CD14-positive monocyte (primary cell): ENCODE measurements around the gene ASTN2. TPM values are rescaled to one million over a fixed set of nuclear protein-coding genes. Genes with fewer than 3 reads are reported as not detected.

Experiments
- DNase-seq, 3 donors: peaks; one replicate each; pipeline ENCODE4 v3.0.0-alpha.2; 2011 to 2022
- H2AFZ ChIP-seq: 2 replicates; pipeline ENCODE4 v1.6.0; 2012; ENCODE audit warnings: mild to moderate bottlenecking, low read depth, low read length, inconsistent platforms; ENCODE audit not compliant: insufficient read depth, poor library complexity, severe bottlenecking
- H3K27ac ChIP-seq, 2 donors: 1 replicate in 1 of 2; 2 replicates in 1 of 2; pipeline ENCODE4 v1.5.1; 2012 to 2013; ENCODE audit warnings: low read length in 2 of 2, control low read depth in 1 of 2, inconsistent platforms in 1 of 2, low read depth in 1 of 2, mild to moderate bottlenecking in 1 of 2
- H3K27me3 ChIP-seq, 2 donors: one replicate each; pipeline versions ENCODE4 v1.6.0 to v1.6.1; 2011 to 2013; ENCODE audit warnings: low read length in 2 of 2; ENCODE audit not compliant: control insufficient read depth in 2 of 2, insufficient read depth in 2 of 2
- H3K36me3 ChIP-seq, 2 donors: replicated peaks in 1 of 2; 1 replicate in 1 of 2; 2 replicates in 1 of 2; pipeline versions ENCODE4 v1.5.1 to v1.6.1; 2012 to 2013; ENCODE audit warnings: low read length in 2 of 2, control low read depth in 1 of 2, inconsistent platforms in 1 of 2, mild to moderate bottlenecking in 1 of 2; ENCODE audit not compliant: insufficient read depth in 2 of 2, control insufficient read depth in 1 of 2
- H3K4me1 ChIP-seq, 2 donors: 1 replicate in 1 of 2; 2 replicates in 1 of 2; pipeline versions ENCODE4 v1.5.1 to v1.6.1; 2012 to 2013; ENCODE audit warnings: low read length in 2 of 2, control low read depth in 1 of 2, inconsistent platforms in 1 of 2, mild to moderate bottlenecking in 1 of 2, moderate library complexity in 1 of 2; ENCODE audit not compliant: insufficient read depth in 2 of 2, control insufficient read depth in 1 of 2
- H3K4me2 ChIP-seq: replicated peaks from 2 replicates; pipeline ENCODE3; 2012; ENCODE audit warnings: low read length, moderate library complexity, mild to moderate bottlenecking; ENCODE audit not compliant: poor library complexity, severe bottlenecking; ENCODE audit errors: extremely low read depth
- H3K4me3 ChIP-seq, 3 experiments: fragments of 200-600 bp in 1 of 3; sonication (generic) in 1 of 3; replicated peaks in 1 of 3; 1 replicate in 2 of 3; 2 replicates in 1 of 3; pipeline ENCODE4 v1.5.1; 2011 to 2013; ENCODE audit warnings: low read length in 3 of 3, mild to moderate bottlenecking in 3 of 3, control low read depth in 2 of 3, low read depth in 2 of 3, inconsistent platforms in 1 of 3, moderate library complexity in 1 of 3
- H3K79me2 ChIP-seq: 2 replicates; pipeline ENCODE4 v1.6.0; 2012; ENCODE audit warnings: mild to moderate bottlenecking, control low read depth, inconsistent platforms, low read length, moderate library complexity; ENCODE audit not compliant: insufficient read depth
- H3K9ac ChIP-seq: 2 replicates; pipeline ENCODE4 v1.6.0; 2017; ENCODE audit warnings: low read length, mild to moderate bottlenecking; ENCODE audit not compliant: insufficient read depth, poor library complexity, severe bottlenecking
- H3K9me3 ChIP-seq, 2 donors: replicated peaks in 1 of 2; 1 replicate in 1 of 2; 2 replicates in 1 of 2; pipeline versions ENCODE4 v1.5.1 to v1.6.1; 2012 to 2013; ENCODE audit warnings: low read length in 2 of 2, control low read depth in 1 of 2; ENCODE audit not compliant: control insufficient read depth in 1 of 2, insufficient read depth in 1 of 2
- H4K20me1 ChIP-seq: 2 replicates; pipeline ENCODE4 v1.6.0; 2012; ENCODE audit warnings: mild to moderate bottlenecking, low read length, control low read depth, moderate library complexity; ENCODE audit not compliant: insufficient read depth
- H3K27ac Mint-ChIP-seq, 7 donors: one replicate each; pipeline ENCODE4 v1.8.0; 2020; ENCODE audit warnings: mild to moderate bottlenecking in 7 of 7, mixed read lengths in 7 of 7, moderate library complexity in 6 of 7, inconsistent platforms in 2 of 7
- H3K27me3 Mint-ChIP-seq, 3 donors: one replicate each; pipeline ENCODE4 v1.8.0; 2021 to 2022; ENCODE audit warnings: low read depth in 3 of 3, mild to moderate bottlenecking in 3 of 3, mixed read lengths in 3 of 3, moderate library complexity in 3 of 3, inconsistent platforms in 1 of 3
- H3K36me3 Mint-ChIP-seq, 2 donors: one replicate each; pipeline ENCODE4 v1.8.0; 2020; ENCODE audit warnings: mixed read lengths in 2 of 2, inconsistent platforms in 1 of 2, mild to moderate bottlenecking in 1 of 2
- H3K4me1 Mint-ChIP-seq: one replicate; pipeline ENCODE4 v1.8.0; 2020; ENCODE audit warnings: mild to moderate bottlenecking, mixed read lengths
- H3K4me3 Mint-ChIP-seq, 2 donors: one replicate each; pipeline ENCODE4 v1.8.0; 2020; ENCODE audit warnings: mild to moderate bottlenecking in 2 of 2, mixed read lengths in 2 of 2, moderate library complexity in 1 of 2
- H3K9me3 Mint-ChIP-seq, 7 donors: one replicate each; pipeline ENCODE4 v1.8.0; 2020 to 2022; ENCODE audit warnings: mixed read lengths in 7 of 7, mild to moderate bottlenecking in 6 of 7, moderate library complexity in 6 of 7, inconsistent platforms in 2 of 7
- WGBS: methylation state at CpG from one replicate; pipeline ENCODE4 v1.1.5; 2013; ENCODE audit warnings: missing lambda C conversion rate; ENCODE audit not compliant: insufficient coverage; 5-methylcytosine and 5-hydroxymethylcytosine counted together
- intact Hi-C, 2 donors: fragments of 100-400 bp; cut with micrococcal nuclease; formaldehyde crosslinking; loops; one replicate each; pipeline versions ENCODE4 v1.15.0 to v1.15.1; 2023
- polyA plus RNA-seq, 3 donors: library from polyadenylated mRNA; depleted of rRNA in 1 of 3; unstranded in 2 of 3; stranded (reverse) in 1 of 3; fragments of 300-500 nt in 2 of 3; fragments of >200 nt in 1 of 3; fragmentation: Illumina TruSeq in 2 of 3; gene quantifications; 1 replicate in 2 of 3; 2 replicates in 1 of 3; pipeline ENCODE4 v1.2.3, GENCODE V29; 2012 to 2021
- TF ChIP-seq, protein P1 (sequence below): fragments of 200-600 bp; IDR thresholded peaks from one replicate; pipeline ENCODE4 v1.8.0; 2022; ENCODE audit warnings: antibody characterized with exemption, mild to moderate bottlenecking

Gene ASTN2
- polyA plus RNA-seq, 3 donors: not detected

DNA sequence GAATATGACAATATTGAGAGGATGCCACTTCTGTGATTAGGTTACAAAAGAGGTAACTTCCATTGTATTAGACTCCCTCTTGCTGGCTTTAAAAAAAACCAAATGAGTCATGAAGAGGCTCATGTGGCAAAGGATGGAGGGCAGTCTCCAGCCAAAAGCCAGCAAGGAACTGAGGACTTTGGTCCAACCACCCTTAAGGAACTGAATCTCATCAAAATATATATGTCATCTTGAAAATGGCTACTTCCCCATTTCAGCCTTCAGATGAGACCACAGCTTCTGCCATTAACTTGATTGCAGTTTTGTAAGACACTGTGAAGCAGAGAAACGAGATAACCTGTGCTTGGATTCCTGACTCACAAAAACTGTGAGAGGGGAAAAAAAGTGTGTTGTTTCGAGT lies 743.3 kb downstream of the ASTN2 start:
- intact Hi-C loops: no loop called here
- Mint-ChIP-seq H3K4me1 (no peaks in the 10 kb centered on the region), H3K36me3 (no peaks in the 10 kb centered on the region), H3K27me3 (peaks cover 0 to 2% (median 0%) of the 10 kb centered on the region in 3 donors), H3K9me3 (peaks cover 19 to 41% (median 25%) of the 10 kb centered on the region in 7 donors), H3K27ac (no peak overlapping the region), H3K4me3 (no peak overlapping the region)
- H3K27ac ChIP-seq: no peak overlapping the region
- H4K20me1 ChIP-seq: no peaks in the 10 kb centered on the region
- H3K36me3 ChIP-seq: no peaks in the 10 kb centered on the region
- TF ChIP-seq, protein P1, sequence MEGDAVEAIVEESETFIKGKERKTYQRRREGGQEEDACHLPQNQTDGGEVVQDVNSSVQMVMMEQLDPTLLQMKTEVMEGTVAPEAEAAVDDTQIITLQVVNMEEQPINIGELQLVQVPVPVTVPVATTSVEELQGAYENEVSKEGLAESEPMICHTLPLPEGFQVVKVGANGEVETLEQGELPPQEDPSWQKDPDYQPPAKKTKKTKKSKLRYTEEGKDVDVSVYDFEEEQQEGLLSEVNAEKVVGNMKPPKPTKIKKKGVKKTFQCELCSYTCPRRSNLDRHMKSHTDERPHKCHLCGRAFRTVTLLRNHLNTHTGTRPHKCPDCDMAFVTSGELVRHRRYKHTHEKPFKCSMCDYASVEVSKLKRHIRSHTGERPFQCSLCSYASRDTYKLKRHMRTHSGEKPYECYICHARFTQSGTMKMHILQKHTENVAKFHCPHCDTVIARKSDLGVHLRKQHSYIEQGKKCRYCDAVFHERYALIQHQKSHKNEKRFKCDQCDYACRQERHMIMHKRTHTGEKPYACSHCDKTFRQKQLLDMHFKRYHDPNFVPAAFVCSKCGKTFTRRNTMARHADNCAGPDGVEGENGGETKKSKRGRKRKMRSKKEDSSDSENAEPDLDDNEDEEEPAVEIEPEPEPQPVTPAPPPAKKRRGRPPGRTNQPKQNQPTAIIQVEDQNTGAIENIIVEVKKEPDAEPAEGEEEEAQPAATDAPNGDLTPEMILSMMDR: no peak
- peak in 1 of 3 donors; percentile 4 for DNase-seq
- H3K4me2 ChIP-seq: no peak overlapping the region
- H3K4me3 ChIP-seq: no peak overlapping the region
- no peaks in the 10 kb centered on the region for H3K79me2 ChIP-seq
- no CpG with 5 or more reads among the region's 2 CpGs for WGBS
- no peaks in the 10 kb centered on the region for H3K4me1 ChIP-seq
- H3K9me3 ChIP-seq: peaks cover 23% of the 10 kb centered on the region in 2 donors
- H3K27me3 ChIP-seq: no peaks in the 10 kb centered on the region
- no peak overlapping the region for H3K9ac ChIP-seq
- no peak overlapping the region for H2AFZ ChIP-seq

DNA sequence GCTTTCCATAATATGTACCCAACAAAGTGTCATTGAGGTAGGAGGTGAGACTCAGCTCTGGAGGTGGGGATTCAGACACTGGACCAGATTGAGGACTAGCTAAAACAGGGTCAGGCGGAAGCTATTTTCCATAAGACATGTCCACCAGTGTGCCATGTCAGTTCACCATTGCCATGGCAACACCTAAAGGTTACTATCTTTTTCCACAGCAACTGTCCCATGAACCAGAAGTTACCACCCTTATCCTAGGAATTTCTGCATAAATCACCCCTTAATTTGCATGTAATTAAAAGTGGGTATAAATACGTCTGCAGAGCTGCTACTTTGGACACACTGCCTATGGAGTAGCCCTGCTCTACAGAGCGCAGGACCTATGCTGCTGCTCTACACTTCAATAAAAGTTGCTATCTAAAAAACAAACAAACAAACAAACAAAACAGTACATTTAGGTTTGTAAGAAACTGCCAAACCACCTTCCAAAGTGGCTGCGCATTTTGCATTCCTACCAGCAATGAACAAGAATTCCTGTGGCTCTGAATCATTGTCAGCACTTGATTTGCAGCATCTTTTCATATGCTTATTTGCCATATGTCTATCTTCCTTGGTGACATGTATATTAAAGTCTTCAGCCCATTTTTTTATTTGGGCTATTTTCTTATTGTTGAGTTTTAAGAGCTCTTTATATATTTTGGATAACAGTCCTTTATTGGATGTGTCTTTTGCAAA lies 745.7 kb downstream of the ASTN2 start:
- 100% methylated on average over 2 of the region's 4 CpGs for WGBS
- Mint-ChIP-seq H3K36me3 (no peaks in the 10 kb centered on the region), H3K27me3 (peaks cover 0 to 3% (median 2%) of the 10 kb centered on the region in 3 donors), H3K9me3 (peaks cover 6 to 25% (median 13%) of the 10 kb centered on the region in 7 donors), H3K4me1 (no peaks in the 10 kb centered on the region), H3K4me3 (no peak overlapping the region), H3K27ac (no peak overlapping the region)
- Histone ChIP-seq H4K20me1 (no peaks in the 10 kb centered on the region), H3K9ac (no peak overlapping the region), H3K9me3 (peaks cover 12 to 23% of the 10 kb centered on the region in 2 donors), H3K36me3 (no peaks in the 10 kb centered on the region), H3K4me3 (no peak overlapping the region), H3K27ac (no peak overlapping the region), H3K79me2 (no peaks in the 10 kb centered on the region), H3K4me2 (no peak overlapping the region), H3K27me3 (no peaks in the 10 kb centered on the region), H2AFZ (no peak overlapping the region), H3K4me1 (no peaks in the 10 kb centered on the region)
- intact Hi-C loops: no loop called here
- TF ChIP-seq, protein P1: no peak
- DNase-seq: no peak
